GM12878 (cell line): Measurements from ENCODE around the gene TBC1D9B. TPM values are rescaled to one million over a fixed set of nuclear protein-coding genes. Genes with fewer than 3 reads are reported as not detected.

Experiments
- ATAC-seq: fragments of 200-7000 bp; cut with Tn5 transposase; 3 replicates; pipeline ENCODE4 v1.9.1; 2020; ENCODE audit warnings: mild to moderate bottlenecking, moderate library complexity
- BruUV-seq: library from RNA; stranded (reverse); fragments of 400-500 nt; replicated peaks from 2 replicates; lab custom pipeline; 2021; lab: Mats Ljungman, UMichigan
- CTCF ChIA-PET: fragments of 300-600 bp; sonication (Branson Sonifier 250); formaldehyde crosslinking; extraction: SDS; loops from one replicate; lab custom pipeline; 2021; ENCODE audit warnings: inconsistent platforms; lab: Yijun Ruan, JAX
- POLR2A ChIA-PET: fragments of 350-600 bp; formaldehyde crosslinking; extraction: SDS; loops from one replicate; lab custom pipeline; 2021; ENCODE audit warnings: inconsistent platforms; lab: Charles Lee
- RAD21 ChIA-PET: fragments of 300-600 bp; sonication (Branson Sonifier 250); formaldehyde crosslinking; loops from one replicate; lab custom pipeline; 2023; ENCODE audit warnings: antibody characterized with exemption; ENCODE audit not compliant: unreplicated experiment; lab: Charles Lee
- SMC1A ChIA-PET: fragments of 300-600 bp; sonication (Branson Sonifier 250); formaldehyde crosslinking; loops from one replicate; lab custom pipeline; 2023; ENCODE audit not compliant: unreplicated experiment, uncharacterized antibody; lab: Charles Lee
- DNase-seq: peaks from one replicate; pipeline ENCODE4 v3.0.0-alpha.2; 2011; ENCODE audit warnings: low read depth, low spot score
- FAIRE-seq: peaks from 3 replicates; lab custom pipeline; 2011; peaks lifted over from hg19 to GRCh38; lab: Jason Lieb, UNC
- H2AFZ ChIP-seq: 2 replicates; pipeline ENCODE4 v1.6.0; 2011; ENCODE audit warnings: low read depth, low read length, control low read depth; ENCODE audit not compliant: control insufficient read depth
- H3K27ac ChIP-seq: 2 replicates; pipeline ENCODE4 v1.5.1; 2011; ENCODE audit warnings: control low read depth; ENCODE audit not compliant: control insufficient read depth, insufficient read depth
- H3K27me3 ChIP-seq, 2 experiments: replicated peaks in 1 of 2; 2 replicates each; pipeline versions ENCODE4 v1.6.0 to v1.6.1; 2011; ENCODE audit warnings: low read length in 1 of 2; ENCODE audit not compliant: control insufficient read depth in 2 of 2, insufficient read depth in 2 of 2
- H3K36me3 ChIP-seq, 2 experiments: 2 replicates each; pipeline ENCODE4 v1.5.1; 2011; ENCODE audit warnings: low read length in 1 of 2; ENCODE audit not compliant: control insufficient read depth in 2 of 2, insufficient read depth in 2 of 2
- H3K4me1 ChIP-seq: 2 replicates; pipeline ENCODE4 v1.6.1; 2011; ENCODE audit warnings: mild to moderate bottlenecking, low read length, moderate library complexity, mixed read lengths; ENCODE audit not compliant: control insufficient read depth, insufficient read depth
- H3K4me2 ChIP-seq: 2 replicates; pipeline ENCODE4 v1.6.0; 2011; ENCODE audit warnings: control low read depth; ENCODE audit not compliant: control insufficient read depth, insufficient read depth
- H3K4me3 ChIP-seq: fragments of 200-600 bp; sonication (generic); 2 replicates; pipeline ENCODE4 v1.5.1; 2016
- H3K79me2 ChIP-seq: 2 replicates; pipeline ENCODE4 v1.6.0; 2011; ENCODE audit warnings: low read length; ENCODE audit not compliant: control insufficient read depth, insufficient read depth
- H3K9ac ChIP-seq: 2 replicates; pipeline ENCODE4 v1.8.0; 2011; ENCODE audit warnings: low read length, control low read depth, mixed read lengths; ENCODE audit not compliant: control insufficient read depth, insufficient read depth
- H3K9me3 ChIP-seq: replicated peaks from 3 replicates; pipeline ENCODE4 v1.5.1; 2011; ENCODE audit warnings: mild to moderate bottlenecking, low read length; ENCODE audit not compliant: control insufficient read depth, insufficient read depth
- H4K20me1 ChIP-seq: 2 replicates; pipeline ENCODE4 v1.6.0; 2011; ENCODE audit not compliant: control insufficient read depth, insufficient read depth
- BCL11A ChIP-seq: IDR thresholded peaks from 2 replicates; pipeline ENCODE4 v1.6.1; 2011; ENCODE audit warnings: low read depth, low read length
- BHLHE40 ChIP-seq, 2 experiments: fragments of 450-650 bp in 1 of 2; IDR thresholded peaks; 2 replicates each; pipeline ENCODE4 v1.6.1; 2011 to 2017; ENCODE audit warnings: low read depth in 2 of 2, borderline replicate concordance in 1 of 2, improper control_type of control experiment in 1 of 2, low read length in 1 of 2, mild to moderate bottlenecking in 1 of 2
- E4F1 ChIP-seq: fragments of 450-650 bp; IDR thresholded peaks from 2 replicates; pipeline ENCODE4 v1.6.1; 2018; ENCODE audit warnings: borderline replicate concordance, mild to moderate bottlenecking; ENCODE audit not compliant: partially characterized antibody
- GABPA ChIP-seq: IDR thresholded peaks from 2 replicates; pipeline ENCODE4 v1.6.1; 2014; ENCODE audit warnings: antibody characterized with exemption, low read depth, mild to moderate bottlenecking, inconsistent platforms
- RBBP5 ChIP-seq: fragments of 200-600 bp; sonication (generic); conservative IDR thresholded peaks from 2 replicates; pipeline ENCODE4 v1.6.1; 2016
- SPI1 ChIP-seq: IDR thresholded peaks from 2 replicates; pipeline ENCODE4 v1.6.1; 2011; ENCODE audit warnings: low read depth, mild to moderate bottlenecking, low read length, moderate library complexity, borderline replicate concordance; ENCODE audit not compliant: insufficient read depth
- STAT3 ChIP-seq: IDR thresholded peaks from 2 replicates; pipeline ENCODE4 v1.6.1; 2011; ENCODE audit warnings: low read depth, low read length, improper control_type of control experiment
- WGBS: methylation state at CpG from one replicate; pipeline ENCODE4 v1.1.6; 2016; ENCODE audit warnings: low lambda C conversion rate; ENCODE audit not compliant: insufficient replicate concordance, insufficient coverage; ENCODE audit errors: missing lambda C conversion rate; 5-methylcytosine and 5-hydroxymethylcytosine counted together
- in situ Hi-C: fragments of 300-500 bp; cut with MboI; formaldehyde crosslinking; loops from 9 replicates; pipeline ENCODE4 v1.14.3; 2018; ENCODE audit warnings: mixed read lengths
- intact Hi-C: fragments of 100-400 bp; cut with micrococcal nuclease; formaldehyde crosslinking; loops from one replicate; pipeline ENCODE4 v1.14.2; 2022; ENCODE audit not compliant: unreplicated experiment
- polyA plus RNA-seq, 11 experiments: library from polyadenylated mRNA; depleted of rRNA in 4 of 11; unstranded in 6 of 11; stranded (reverse) in 5 of 11; fragments of >200 nt; fragmentation: Nextera tagmentation in 4 of 11; fragmentation: Illumina TruSeq in 1 of 11; extraction: Ambion mirVana in 4 of 11; extraction: Trizol in 1 of 11; gene quantifications; 1 replicate in 1 of 11; 2 replicates in 10 of 11; pipeline versions ENCODE4 v1.2.1 to v1.2.3, GENCODE V29; 2011 to 2016; ENCODE audit warnings: inconsistent platforms in 2 of 11, missing spikeins in 2 of 11, low read depth in 1 of 11
- total RNA-seq, 4 experiments: library from RNA; depleted of rRNA in 3 of 4; stranded (reverse); fragments of >200 nt in 3 of 4; fragmentation: Illumina TruSeq in 1 of 4; extraction: Trizol in 1 of 4; gene quantifications; 2 replicates each; pipeline versions ENCODE4 v1.2.1 to v1.2.3, GENCODE V29; 2013 to 2021

Gene TBC1D9B
- total and polyA plus RNA-seq, 10 of the 15 experiments (the other 5 are each of a cell fraction or from before 2014, with no cell fraction given): 4.0 to 74.2 (median 34.6) TPM

DNA sequence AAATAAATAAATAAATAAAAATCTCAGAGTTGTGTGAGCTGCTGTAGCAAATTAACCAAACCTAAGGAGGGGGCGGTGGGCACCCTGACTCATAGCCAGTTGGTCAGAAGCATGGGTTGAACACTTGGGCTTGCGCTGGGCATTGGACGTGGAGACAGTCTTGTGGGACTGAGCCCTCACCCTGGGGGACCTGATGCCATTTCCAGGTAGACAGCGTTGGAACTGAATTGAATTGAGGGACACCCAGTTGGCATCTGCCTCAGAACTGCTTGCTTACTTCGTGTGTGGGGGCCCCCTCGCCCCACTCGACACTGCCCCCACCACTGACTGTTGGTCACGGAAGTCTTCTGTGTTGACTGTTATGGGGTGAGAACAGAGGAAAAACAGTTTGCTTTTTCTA is 19.0 kb upstream of the TBC1D9B start:
- no peaks in the 10 kb centered on the region for H3K27me3 ChIP-seq
- no TSS peak for BruUV-seq
- no peak overlapping the region for H3K27ac ChIP-seq
- ChIA-PET RAD21 (no interaction called here), CTCF (no interaction called here), POLR2A (no interaction called here), SMC1A (no interaction called here)
- in situ Hi-C loops: no loop called here
- H3K36me3 ChIP-seq: no peaks in the 10 kb centered on the region
- no peak overlapping the region for H3K4me3 ChIP-seq
- TF ChIP-seq BHLHE40 (IDR thresholded peaks at IDR 0.05; ENCODE audit: borderline replicate concordance in 1 of 2, low read depth in 2 of 2, low read length in 1 of 2): no peak
- no peak for TF ChIP-seq BCL11A
- TF ChIP-seq E4F1: no peak
- no peak for TF ChIP-seq RBBP5
- no peaks in the 10 kb centered on the region for H4K20me1 ChIP-seq
- no peaks in the 10 kb centered on the region; the same call in 1 of the 3 replicates for H3K9me3 ChIP-seq
- no peak for FAIRE-seq
- H3K4me1 ChIP-seq: no peaks in the 10 kb centered on the region
- WGBS: 77% methylated on average over 8 of the region's 8 CpGs
- no peak for ATAC-seq
- H2AFZ ChIP-seq: no peak overlapping the region
- H3K9ac ChIP-seq: no peak overlapping the region
- no peaks in the 10 kb centered on the region for H3K79me2 ChIP-seq
- no peak for DNase-seq
- intact Hi-C loops: no loop called here
- H3K4me2 ChIP-seq: no peak overlapping the region

DNA sequence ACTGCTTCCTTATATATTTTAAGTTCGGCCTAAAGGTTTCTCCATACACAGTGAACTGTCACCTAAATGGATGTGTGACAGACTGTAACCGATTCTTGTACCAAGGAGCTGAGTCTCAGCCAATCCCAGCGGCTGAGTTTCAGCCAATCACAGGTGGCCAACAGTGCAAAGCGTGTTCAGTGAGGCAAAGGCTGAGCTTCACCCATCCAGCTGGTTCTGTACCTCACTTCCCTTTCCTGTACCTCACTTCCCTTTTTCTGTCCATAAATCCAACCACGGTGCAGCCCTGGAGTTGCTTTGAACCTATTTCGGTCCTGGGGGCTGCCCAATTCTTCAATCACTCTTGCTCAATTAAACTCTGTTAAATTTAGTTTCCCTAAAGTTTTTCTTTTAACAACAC is 15.7 kb upstream of the TBC1D9B start:
- ATAC-seq (peak; percentile 54), FAIRE-seq (no peak), DNase-seq (peak; percentile 15)
- Histone ChIP-seq H2AFZ (no peak overlapping the region), H3K4me3 (no peak overlapping the region), H3K27me3 (no peaks in the 10 kb centered on the region), H4K20me1 (no peaks in the 10 kb centered on the region), H3K79me2 (no peaks in the 10 kb centered on the region), H3K27ac (no peak overlapping the region), H3K36me3 (no peaks in the 10 kb centered on the region), H3K9me3 (no peaks in the 10 kb centered on the region; the same call in 1 of the 3 replicates), H3K9ac (no peak overlapping the region), H3K4me1 (no peaks in the 10 kb centered on the region), H3K4me2 (no peak overlapping the region)
- in situ Hi-C loops (no loop called here), intact Hi-C loops (no loop called here)
- no peak for TF ChIP-seq STAT3
- peak; percentile 91; the same call in 1 of the 2 replicates for TF ChIP-seq SPI1
- TF ChIP-seq GABPA: 0 out of 2 replicates have a peak, but pooled peaks have one; percentile 36
- 34% methylated on average over 6 of the region's 6 CpGs for WGBS
- ChIA-PET POLR2A (interaction anchor here (0.6 kb wide), 1 partner anchor 66 kb away, joined by 4 read pairs; no protein-coding TSS in a partner anchor), SMC1A (interaction anchor here (1.8 kb wide), 1 partner anchor 9 kb away, joined by 4 read pairs; no protein-coding TSS in a partner anchor), RAD21 (no interaction called here), CTCF (no interaction called here)
- BruUV-seq: no TSS peak
